ENCODE measurements around the gene CSRP1.

- TF ChIP-seq, protein P1, sequence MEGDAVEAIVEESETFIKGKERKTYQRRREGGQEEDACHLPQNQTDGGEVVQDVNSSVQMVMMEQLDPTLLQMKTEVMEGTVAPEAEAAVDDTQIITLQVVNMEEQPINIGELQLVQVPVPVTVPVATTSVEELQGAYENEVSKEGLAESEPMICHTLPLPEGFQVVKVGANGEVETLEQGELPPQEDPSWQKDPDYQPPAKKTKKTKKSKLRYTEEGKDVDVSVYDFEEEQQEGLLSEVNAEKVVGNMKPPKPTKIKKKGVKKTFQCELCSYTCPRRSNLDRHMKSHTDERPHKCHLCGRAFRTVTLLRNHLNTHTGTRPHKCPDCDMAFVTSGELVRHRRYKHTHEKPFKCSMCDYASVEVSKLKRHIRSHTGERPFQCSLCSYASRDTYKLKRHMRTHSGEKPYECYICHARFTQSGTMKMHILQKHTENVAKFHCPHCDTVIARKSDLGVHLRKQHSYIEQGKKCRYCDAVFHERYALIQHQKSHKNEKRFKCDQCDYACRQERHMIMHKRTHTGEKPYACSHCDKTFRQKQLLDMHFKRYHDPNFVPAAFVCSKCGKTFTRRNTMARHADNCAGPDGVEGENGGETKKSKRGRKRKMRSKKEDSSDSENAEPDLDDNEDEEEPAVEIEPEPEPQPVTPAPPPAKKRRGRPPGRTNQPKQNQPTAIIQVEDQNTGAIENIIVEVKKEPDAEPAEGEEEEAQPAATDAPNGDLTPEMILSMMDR (IDR thresholded peaks at IDR 0.05) = no peak
- no peak for TF ChIP-seq EZH2 (IDR thresholded peaks at IDR 0.05; ENCODE audit: borderline replicate concordance, insufficient read depth, low read depth, low read length, poor library complexity, severe bottlenecking)
These were observed 2.9 kb upstream of the CSRP1 start for GRCh38 chr1:201509601-201510374.
